Measurements from ENCODE around the gene EPHA3. TPM values are rescaled to one million over a fixed set of nuclear protein-coding genes. Genes with fewer than 3 reads are reported as not detected.

The EPHA3 gene
- total RNA-seq, 2 donors from 2014 or later: 0.72 TPM; not detected in 1

DNA sequence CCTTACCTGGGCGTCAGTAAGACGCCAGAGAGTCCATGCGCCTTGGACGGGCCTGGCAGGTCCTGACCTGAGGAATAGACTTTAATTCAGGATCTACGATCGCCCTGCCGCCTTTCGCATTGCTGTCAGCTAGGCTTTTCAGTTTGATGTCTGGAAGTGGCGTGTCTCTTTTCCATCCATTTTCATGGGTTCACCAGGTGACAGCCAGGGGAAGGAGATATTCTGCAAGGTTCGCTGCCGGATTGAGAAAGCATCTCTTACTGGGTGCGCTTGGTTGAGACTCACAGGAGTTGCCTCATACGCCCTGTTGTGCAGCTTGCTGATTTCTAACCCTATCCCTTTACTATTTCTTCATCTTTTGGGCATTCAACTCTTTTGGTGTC lies 7.4 kb downstream of the EPHA3 start:
- peak in 1 of 2 donors; percentile 13 for ATAC-seq
- Mint-ChIP-seq H3K9me3 (no peaks in the 10 kb centered on the region), H3K36me3 (no peaks in the 10 kb centered on the region), H3K27ac (no peak overlapping the region)
- no peak for DNase-seq (ENCODE audit: low spot score in 2 of 2)

DNA sequence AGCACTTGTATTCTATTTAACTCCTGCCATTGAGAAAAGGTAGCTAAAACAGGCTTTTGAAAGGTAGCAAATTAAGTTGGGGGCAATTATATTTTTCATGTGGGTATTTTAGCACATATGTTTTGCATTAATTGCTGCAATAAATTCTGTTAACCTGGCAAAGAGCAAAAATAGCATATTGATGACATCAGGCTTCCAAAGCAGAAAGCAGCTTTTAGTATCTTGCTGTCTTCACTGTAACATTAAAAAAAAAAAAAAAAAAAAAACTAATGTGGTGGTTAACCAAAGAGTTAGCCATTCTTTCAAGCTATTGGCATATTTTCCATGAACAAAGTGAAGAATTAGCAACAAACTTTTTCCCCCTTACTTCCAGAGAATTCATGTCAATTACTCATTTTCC lies 9.1 kb downstream of the EPHA3 start:
- no peak for ATAC-seq
- H3K36me3 Mint-ChIP-seq: no peaks in the 10 kb centered on the region
- no peak for DNase-seq (ENCODE audit: low spot score in 2 of 2)
- no peaks in the 10 kb centered on the region for H3K9me3 Mint-ChIP-seq
- no peak overlapping the region for H3K27ac Mint-ChIP-seq

DNA sequence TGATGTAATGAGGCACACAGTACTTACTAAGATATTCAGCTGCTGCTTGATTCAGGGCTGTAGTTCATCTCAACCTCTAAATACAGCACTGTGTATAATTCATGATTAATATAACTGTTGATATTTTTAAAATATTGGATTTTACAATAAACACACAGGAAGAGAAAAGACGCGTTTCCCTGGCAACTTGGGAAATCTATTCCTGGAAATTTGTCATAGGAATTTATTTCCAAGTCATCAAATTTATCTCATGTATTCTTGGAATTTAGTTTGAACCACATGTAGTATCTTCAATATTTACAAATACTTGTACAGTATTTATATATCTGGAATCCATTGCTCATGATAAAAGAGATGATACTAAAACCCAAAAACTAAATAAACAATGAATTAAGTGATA lies 30.6 kb downstream of the EPHA3 start:
- Mint-ChIP-seq H3K27ac (no peak overlapping the region), H3K36me3 (no peaks in the 10 kb centered on the region), H3K9me3 (no peaks in the 10 kb centered on the region)
- no peak for DNase-seq (ENCODE audit: low spot score in 2 of 2)
- ATAC-seq: no peak

DNA sequence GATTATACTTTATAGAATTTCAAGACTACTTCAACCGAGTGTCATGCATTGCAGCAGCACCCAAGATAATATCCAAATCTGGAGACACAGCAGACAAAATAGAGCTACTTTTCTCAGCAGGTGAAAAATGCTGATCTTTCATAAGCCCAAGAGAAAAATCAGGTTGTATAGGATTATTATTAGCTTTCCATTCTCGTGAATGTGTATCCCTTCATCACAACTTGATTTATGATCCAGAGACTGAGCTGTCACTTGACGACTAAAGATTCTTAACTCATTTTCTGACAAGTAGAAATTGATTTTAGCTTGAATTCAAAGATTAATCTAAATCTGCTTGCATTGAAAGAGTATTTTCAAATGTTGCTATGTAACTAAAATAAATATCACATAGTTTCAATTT lies 32.4 kb downstream of the EPHA3 start:
- no peak overlapping the region for H3K27ac Mint-ChIP-seq
- no peaks in the 10 kb centered on the region for H3K36me3 Mint-ChIP-seq
- ATAC-seq: no peak
- H3K9me3 Mint-ChIP-seq: peaks cover 0 to 4% of the 10 kb centered on the region in 2 donors
- DNase-seq (ENCODE audit: low spot score in 2 of 2): no peak

DNA sequence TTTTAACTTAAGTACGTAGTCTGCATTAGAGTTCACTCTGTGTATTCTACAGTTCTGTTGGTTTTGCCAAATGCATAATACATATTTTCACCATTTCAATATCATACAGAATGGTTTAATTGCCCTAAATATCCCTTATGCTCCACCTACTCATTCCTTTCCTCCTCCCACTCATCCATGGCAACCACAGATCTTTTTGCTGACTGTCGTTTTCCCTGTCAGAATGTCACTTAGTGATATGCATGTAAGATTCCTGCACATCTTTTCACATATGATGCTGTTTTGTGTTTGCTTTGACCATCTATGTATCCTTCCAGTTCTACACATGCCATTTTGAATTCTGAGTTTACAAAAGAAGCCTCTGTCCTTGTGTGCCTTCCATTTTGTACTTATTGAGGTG lies 36.7 kb downstream of the EPHA3 start:
- H3K36me3 Mint-ChIP-seq: no peaks in the 10 kb centered on the region
- ATAC-seq (no peak), DNase-seq (ENCODE audit: low spot score in 2 of 2) (no peak)
- H3K9me3 Mint-ChIP-seq: peaks cover 0 to 7% of the 10 kb centered on the region in 2 donors
- H3K27ac Mint-ChIP-seq: no peak overlapping the region

DNA sequence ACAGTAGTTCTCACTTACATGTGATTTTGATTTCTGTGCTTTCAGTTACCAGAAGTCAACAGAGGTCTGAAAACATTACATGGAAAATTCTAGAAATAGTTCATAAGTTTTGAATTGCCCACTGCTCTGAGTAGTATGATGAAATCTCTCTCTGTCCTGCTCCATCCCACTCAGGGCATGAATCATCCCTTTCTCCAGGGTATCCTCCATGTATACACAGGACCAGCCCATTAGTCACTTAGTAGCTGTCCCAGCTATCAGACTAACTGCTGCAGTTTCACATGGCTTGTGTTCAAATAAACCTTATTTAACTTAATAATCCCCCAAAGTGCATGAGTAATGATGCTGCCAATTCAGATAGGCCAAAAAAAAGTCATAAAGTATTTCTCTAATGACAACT lies 38.6 kb downstream of the EPHA3 start:
- ATAC-seq: no peak
- Mint-ChIP-seq H3K9me3 (peaks cover 0 to 7% of the 10 kb centered on the region in 2 donors), H3K36me3 (no peaks in the 10 kb centered on the region), H3K27ac (no peak overlapping the region)
- no peak for DNase-seq (ENCODE audit: low spot score in 2 of 2)

DNA sequence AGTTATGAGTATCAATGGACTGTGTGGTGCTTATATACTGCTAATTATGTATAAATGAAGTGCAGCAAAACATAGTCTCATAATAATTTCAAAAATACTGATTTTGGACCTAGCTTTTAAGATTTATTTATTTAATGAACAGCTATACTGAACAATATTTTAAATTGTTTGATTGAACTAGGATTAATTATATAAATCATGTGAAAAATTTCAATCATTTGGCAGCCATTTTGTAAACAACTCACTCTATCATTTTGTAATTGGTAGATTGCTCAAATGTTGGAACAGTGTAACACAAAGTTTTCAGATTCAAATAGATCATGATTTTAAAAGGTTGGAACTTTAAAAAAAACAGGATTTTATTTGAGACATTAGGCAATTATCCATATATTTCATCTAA lies 47.0 kb downstream of the EPHA3 start:
- DNase-seq (ENCODE audit: low spot score in 2 of 2): no peak
- H3K27ac Mint-ChIP-seq: no peak overlapping the region
- H3K36me3 Mint-ChIP-seq: no peaks in the 10 kb centered on the region
- H3K9me3 Mint-ChIP-seq: peaks cover 4 to 5% of the 10 kb centered on the region in 2 donors
- no peak for ATAC-seq

DNA sequence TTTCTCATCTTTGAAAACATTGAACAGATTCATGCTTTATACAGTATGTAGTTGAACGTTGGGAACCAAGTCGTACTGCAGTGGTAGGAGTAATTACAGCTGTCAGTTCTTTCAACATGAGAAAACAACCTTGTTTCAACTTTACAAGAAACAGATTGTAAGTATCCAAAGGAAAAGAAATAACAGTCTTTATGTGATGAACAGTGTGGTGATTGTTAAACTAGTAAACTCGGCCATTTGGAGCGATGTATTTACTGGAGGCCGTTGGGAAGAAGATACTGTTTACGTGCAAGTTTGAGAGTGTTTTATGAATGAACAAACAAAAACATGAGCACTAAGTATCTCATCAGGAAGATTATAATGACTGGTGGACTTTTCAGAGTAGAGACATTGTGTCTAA lies 48.4 kb downstream of the EPHA3 start:
- DNase-seq (ENCODE audit: low spot score in 2 of 2) (no peak), ATAC-seq (no peak)
- H3K36me3 Mint-ChIP-seq: no peaks in the 10 kb centered on the region
- peaks cover 4 to 5% of the 10 kb centered on the region in 2 donors for H3K9me3 Mint-ChIP-seq
- H3K27ac Mint-ChIP-seq: no peak overlapping the region

DNA sequence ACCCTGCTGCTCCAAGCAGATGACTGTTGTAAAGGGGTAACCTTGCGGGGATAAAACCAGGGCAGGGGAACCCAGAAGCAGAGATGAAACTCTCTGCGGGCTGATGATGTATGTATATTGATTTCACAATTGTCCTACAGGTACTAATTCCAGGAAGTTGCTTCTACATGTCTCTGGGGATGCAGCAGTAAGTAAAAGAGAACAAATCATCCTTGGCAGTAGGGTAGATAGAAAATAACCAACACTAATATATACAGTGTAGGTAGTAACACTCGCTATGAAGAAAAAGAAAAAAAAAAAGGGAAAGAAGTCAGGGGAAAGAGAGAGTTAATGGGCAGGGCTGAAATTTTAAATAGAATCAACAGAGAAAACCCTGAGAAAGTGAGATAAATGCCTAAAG lies 50.2 kb downstream of the EPHA3 start:
- ATAC-seq (no peak), DNase-seq (ENCODE audit: low spot score in 2 of 2) (no peak)
- Mint-ChIP-seq H3K36me3 (no peaks in the 10 kb centered on the region), H3K9me3 (peaks cover 5 to 8% of the 10 kb centered on the region in 2 donors), H3K27ac (no peak overlapping the region)

DNA sequence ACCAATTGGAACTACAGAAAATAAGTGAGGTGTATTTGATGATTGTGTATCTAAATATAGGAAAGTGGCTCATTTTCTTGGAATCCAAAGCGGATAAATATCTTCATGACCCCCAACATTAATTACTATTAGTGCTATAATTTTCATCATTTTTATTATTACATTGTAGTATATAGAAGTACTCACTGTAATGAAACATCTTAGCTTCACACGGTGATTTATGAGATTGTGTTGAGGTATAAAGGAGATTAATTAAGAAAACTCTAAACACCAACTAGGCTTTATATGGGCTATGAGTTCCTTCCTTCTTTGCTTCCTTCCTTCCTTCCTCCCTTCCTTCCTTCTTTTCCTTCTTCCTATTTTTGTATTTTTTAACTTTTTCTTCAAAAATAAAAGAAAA lies 52.2 kb downstream of the EPHA3 start:
- H3K9me3 Mint-ChIP-seq: peaks cover 8 to 9% of the 10 kb centered on the region in 2 donors
- H3K36me3 Mint-ChIP-seq: no peaks in the 10 kb centered on the region
- H3K27ac Mint-ChIP-seq: no peak overlapping the region
- ATAC-seq (no peak), DNase-seq (ENCODE audit: low spot score in 2 of 2) (no peak)

DNA sequence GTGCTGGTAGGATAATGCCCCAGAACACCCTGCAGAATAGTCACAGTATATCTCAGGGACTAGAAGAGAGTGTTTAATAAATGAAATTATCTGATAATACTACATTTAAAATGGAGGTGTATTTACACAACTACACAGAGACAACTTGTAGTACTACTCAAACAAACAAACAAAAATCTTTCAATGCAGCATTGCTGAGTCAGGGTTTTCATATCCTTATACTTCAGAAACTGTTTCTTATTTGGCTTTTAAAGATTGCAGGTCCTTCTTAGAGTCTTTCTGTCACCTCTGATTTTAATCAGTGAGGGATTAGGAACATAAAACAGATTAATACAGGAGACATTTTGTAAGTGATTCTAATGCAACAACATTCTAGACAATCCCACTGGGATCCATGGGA lies 57.4 kb downstream of the EPHA3 start:
- DNase-seq (ENCODE audit: low spot score in 2 of 2) (no peak), ATAC-seq (no peak)
- Mint-ChIP-seq H3K9me3 (peaks cover 4% of the 10 kb centered on the region in 2 donors), H3K27ac (no peak overlapping the region), H3K36me3 (no peaks in the 10 kb centered on the region)

DNA sequence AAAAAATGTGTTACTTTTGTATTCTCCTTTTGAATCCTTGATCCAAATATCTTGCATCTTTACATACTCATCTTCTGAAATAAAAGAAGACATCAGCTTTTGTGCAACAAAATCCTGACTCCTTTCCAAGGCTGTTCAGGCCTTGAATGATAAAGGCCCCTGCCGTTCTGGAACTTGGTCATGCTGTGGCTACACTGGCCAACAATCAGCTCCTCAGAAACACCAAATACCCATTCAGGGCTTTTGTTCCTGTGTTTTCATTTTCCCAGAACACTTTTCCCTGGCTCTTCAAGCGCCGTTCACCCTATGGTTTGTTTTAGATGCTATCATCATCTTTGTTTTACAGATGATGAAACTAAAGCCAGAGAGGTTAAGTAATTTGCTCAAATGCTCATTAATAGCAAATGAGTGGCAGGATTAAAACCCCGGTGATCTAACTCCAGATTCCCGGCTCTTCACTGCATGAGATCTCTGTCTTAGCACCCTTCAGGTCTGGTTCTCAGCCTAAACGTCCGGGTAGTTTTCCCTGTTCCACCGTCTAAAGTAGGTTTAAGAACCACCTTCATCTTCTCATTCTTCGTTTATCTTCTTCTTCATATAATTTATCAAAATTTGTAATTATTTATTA lies 58.3 kb downstream of the EPHA3 start:
- H3K27ac Mint-ChIP-seq: no peak overlapping the region
- H3K9me3 Mint-ChIP-seq: peaks cover 4% of the 10 kb centered on the region in 2 donors
- DNase-seq (ENCODE audit: low spot score in 2 of 2): no peak
- H3K36me3 Mint-ChIP-seq: no peaks in the 10 kb centered on the region
- no peak for ATAC-seq

DNA sequence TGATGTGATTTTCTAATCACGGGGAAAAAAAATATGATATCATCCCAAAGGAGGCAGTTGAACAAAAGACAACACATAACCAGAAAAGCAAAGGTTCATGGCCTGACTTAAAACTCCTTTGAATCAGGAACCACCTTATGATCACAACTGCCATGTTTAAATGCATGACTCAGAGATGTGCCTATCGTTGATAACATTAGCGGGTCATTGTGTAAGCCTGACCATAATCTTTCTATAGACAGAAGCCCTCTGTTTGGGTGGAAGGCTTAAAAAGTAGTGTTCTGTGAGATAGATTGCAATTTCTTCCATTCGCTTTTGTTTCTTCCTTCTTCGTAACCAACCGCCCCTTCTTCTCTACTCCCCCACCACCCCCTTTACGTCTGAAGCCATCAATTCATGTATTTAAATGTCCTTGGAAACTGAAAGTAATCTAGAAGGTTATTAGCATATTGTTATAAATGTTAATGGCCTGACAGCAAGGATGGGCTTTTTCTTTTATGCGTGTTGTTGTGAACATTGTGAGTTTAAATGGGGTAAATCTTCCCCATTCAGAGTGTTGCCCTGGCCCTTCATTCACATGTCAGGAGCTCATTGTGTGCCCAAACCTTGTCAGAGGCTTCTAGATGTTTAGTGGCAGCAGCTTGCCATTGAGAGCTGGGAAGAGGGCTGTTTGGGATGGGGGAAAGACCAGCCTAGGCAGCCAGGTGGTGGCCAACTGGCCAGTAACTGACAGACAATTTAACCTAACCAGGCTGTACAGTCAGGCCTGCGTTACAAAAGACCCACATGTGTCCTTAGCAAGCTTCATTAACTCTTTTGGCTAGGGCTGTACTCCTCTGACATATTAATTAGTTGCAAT lies 64.5 kb downstream of the EPHA3 start:
- DNase-seq (ENCODE audit: low spot score in 2 of 2): no peak
- ATAC-seq: no peak
- no peaks in the 10 kb centered on the region for H3K9me3 Mint-ChIP-seq
- no peak overlapping the region for H3K27ac Mint-ChIP-seq
- H3K36me3 Mint-ChIP-seq: no peaks in the 10 kb centered on the region

DNA sequence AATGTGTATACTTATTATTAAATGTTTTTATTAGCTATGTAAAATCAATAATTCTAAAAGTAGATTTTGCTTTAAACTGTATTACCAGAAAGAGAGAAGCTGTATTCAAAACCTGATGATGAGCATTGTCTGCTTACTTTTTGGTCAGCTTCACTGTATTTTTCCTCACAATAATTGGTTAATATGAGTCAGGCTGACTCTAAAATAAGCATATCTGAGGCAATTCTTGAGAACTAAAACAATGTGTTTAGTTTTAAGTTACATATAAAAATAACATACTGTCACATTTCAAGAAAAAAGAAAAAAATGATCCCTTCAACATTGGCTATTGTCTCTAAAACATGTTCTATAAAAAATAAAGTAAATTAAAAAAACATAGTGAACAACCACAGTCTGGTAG lies 66.1 kb downstream of the EPHA3 start:
- ATAC-seq (no peak), DNase-seq (ENCODE audit: low spot score in 2 of 2) (no peak)
- no peak overlapping the region for H3K27ac Mint-ChIP-seq
- H3K36me3 Mint-ChIP-seq: no peaks in the 10 kb centered on the region
- H3K9me3 Mint-ChIP-seq: no peaks in the 10 kb centered on the region

DNA sequence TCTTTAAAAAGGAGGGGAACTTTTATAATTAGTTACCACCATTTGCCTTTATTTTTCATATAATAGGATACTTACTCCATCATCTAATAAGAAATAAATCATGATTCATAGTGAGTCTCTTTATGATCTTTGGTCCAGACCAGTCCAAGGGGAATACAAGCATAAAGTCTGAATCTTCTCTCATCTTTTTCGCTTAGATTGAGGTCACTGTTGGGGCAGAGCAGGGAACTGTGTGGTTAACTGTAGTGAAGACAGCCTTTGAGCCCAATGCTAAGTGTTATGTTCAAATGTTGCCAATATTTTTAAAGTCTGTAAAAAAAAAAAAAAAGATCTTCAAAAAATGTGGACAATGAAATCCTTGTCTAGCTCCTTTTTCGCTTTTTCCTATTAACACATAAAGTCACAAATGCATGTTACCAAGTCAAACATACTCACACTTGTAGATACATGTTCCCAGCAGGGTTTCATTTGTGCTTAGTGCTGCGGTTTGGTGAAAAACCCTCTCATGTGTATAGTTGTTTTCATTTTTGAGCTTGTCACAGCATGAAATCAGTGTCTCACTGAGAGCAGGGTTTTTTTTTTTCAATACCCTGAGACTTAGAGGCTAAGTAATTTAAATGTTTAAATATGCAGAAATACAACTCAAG lies 72.1 kb downstream of the EPHA3 start:
- Mint-ChIP-seq H3K36me3 (no peaks in the 10 kb centered on the region), H3K9me3 (peaks cover 0 to 4% of the 10 kb centered on the region in 2 donors), H3K27ac (no peak overlapping the region)
- ATAC-seq: no peak
- no peak for DNase-seq (ENCODE audit: low spot score in 2 of 2)

DNA sequence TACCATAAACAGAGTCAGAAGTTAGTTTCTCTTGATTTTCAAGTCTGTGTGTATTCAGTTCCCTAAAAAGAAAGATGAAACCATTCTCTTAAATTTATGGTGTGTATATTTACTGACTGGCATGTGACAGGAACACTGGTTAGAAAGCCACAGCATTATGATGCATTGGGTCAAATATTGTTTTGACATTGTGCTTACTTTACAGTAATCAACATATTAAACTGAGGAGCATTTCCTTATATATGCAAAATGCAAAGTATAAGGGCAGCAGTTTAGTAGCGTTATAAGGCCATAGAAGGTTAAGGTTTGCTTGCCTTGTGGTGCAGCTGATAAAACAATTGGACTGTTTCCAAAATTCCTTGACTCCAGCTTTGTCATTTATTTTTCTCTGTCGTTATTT lies 72.9 kb downstream of the EPHA3 start:
- ATAC-seq (no peak), DNase-seq (ENCODE audit: low spot score in 2 of 2) (no peak)
- Mint-ChIP-seq H3K9me3 (peaks cover 0 to 4% of the 10 kb centered on the region in 2 donors), H3K27ac (no peak overlapping the region), H3K36me3 (no peaks in the 10 kb centered on the region)

DNA sequence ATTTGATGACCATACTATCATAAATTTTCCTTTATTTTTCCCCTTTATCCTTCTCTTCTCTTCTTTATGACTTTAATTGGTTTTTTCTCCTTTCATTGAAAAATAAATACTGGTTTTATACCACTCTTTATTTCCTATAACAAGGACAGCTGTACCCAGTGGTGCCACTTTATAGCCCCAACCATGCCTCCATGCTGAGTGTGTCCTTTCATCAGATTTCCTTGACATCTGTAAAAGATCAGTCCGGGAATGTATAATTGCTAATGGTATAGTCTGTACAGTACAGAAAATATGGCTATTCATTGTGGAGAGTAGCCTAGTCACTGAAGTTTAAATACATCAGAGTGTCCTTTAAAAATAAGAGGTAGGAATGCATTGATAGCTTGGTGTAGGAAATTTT lies 74.6 kb downstream of the EPHA3 start:
- DNase-seq (ENCODE audit: low spot score in 2 of 2): no peak
- no peak overlapping the region for H3K27ac Mint-ChIP-seq
- H3K36me3 Mint-ChIP-seq: no peaks in the 10 kb centered on the region
- ATAC-seq: no peak
- peaks cover 0 to 4% of the 10 kb centered on the region in 2 donors for H3K9me3 Mint-ChIP-seq
